SK-N-SH (cell line): ENCODE data around the gene TBC1D2. TPM values are rescaled to one million over a fixed set of nuclear protein-coding genes. Genes with fewer than 3 reads are reported as not detected.

Experiments
- CTCF ChIA-PET: fragments of 300-600, 350-600 bp; formaldehyde crosslinking; extraction: SDS; loops from one replicate; lab custom pipeline; 2021; lab: Yijun Ruan, JAX
- POLR2A ChIA-PET: fragments of 350-600 bp; sonication (Branson Sonifier 250); formaldehyde crosslinking; extraction: SDS; loops from one replicate; lab custom pipeline; 2020; ENCODE audit warnings: antibody characterized with exemption, inconsistent platforms; lab: Yijun Ruan, JAX
- DNase-seq: peaks from one replicate; pipeline ENCODE4 v3.0.0; 2012
- H2AFZ ChIP-seq: fragments of 200-600 bp; sonication (generic); 2 replicates; pipeline ENCODE4 v1.8.1; 2016; ENCODE audit warnings: antibody characterized with exemption, mild to moderate bottlenecking, low read depth
- H3F3A ChIP-seq: fragments of 200-600 bp; sonication (generic); replicated peaks from 2 replicates; pipeline ENCODE3; 2016; ENCODE audit warnings: antibody characterized with exemption, mild to moderate bottlenecking; ENCODE audit not compliant: insufficient read depth
- H3K27ac ChIP-seq, 2 experiments: fragments of 200-500 bp in 1 of 2; fragments of 200-600 bp in 1 of 2; sonication (Bioruptor generic) in 1 of 2; sonication (generic), shearing (Covaris generic) in 1 of 2; 2 replicates each; pipeline versions ENCODE4 v1.5.1 to v1.6.1; 2014 to 2016; ENCODE audit warnings: low read depth in 2 of 2, inconsistent platforms in 1 of 2, low read length in 1 of 2, mild to moderate bottlenecking in 1 of 2, mixed read lengths in 1 of 2
- H3K27me3 ChIP-seq: fragments of 200-600 bp; sonication (generic), shearing (Covaris generic); 2 replicates; pipeline ENCODE4 v1.6.1; 2016; ENCODE audit warnings: mixed run types; ENCODE audit not compliant: insufficient read depth
- H3K36me3 ChIP-seq, 2 experiments: fragments of 200-500 bp in 1 of 2; fragments of 200-600 bp in 1 of 2; sonication (Bioruptor generic) in 1 of 2; sonication (generic) in 1 of 2; replicated peaks in 1 of 2; 2 replicates each; pipeline versions ENCODE3 to v1.5.1; 2014 to 2016; ENCODE audit warnings: low read length in 1 of 2, mild to moderate bottlenecking in 1 of 2; ENCODE audit not compliant: insufficient read depth in 2 of 2, control insufficient read depth in 1 of 2
- H3K4me1 ChIP-seq, 2 experiments: fragments of 200-500 bp in 1 of 2; fragments of 200-600 bp in 1 of 2; sonication (Bioruptor generic) in 1 of 2; sonication (generic), shearing (Covaris generic) in 1 of 2; 2 replicates each; pipeline versions ENCODE4 v1.5.1 to v1.6.1; 2014 to 2016; ENCODE audit warnings: low read depth in 1 of 2, low read length in 1 of 2, mixed run types in 1 of 2; ENCODE audit not compliant: insufficient read depth in 2 of 2, control insufficient read depth in 1 of 2
- H3K4me2 ChIP-seq: fragments of 200-600 bp; sonication (generic), shearing (Covaris generic); 2 replicates; pipeline ENCODE4 v1.6.1; 2017; ENCODE audit warnings: mixed run types
- H3K4me3 ChIP-seq, 2 experiments: fragments of 200-500 bp in 1 of 2; fragments of 200-600 bp in 1 of 2; sonication (Bioruptor generic) in 1 of 2; sonication (generic), shearing (Covaris generic) in 1 of 2; 2 replicates each; pipeline versions ENCODE4 v1.5.1 to v1.8.1; 2014 to 2016; ENCODE audit warnings: low read depth in 2 of 2, inconsistent platforms in 1 of 2, low read length in 1 of 2, mild to moderate bottlenecking in 1 of 2, mixed read lengths in 1 of 2, moderate library complexity in 1 of 2
- H3K79me2 ChIP-seq: fragments of 200-600 bp; sonication (generic); 2 replicates; pipeline ENCODE4 v1.8.1; 2017; ENCODE audit warnings: mild to moderate bottlenecking; ENCODE audit not compliant: insufficient read depth
- H3K9ac ChIP-seq: fragments of 200-600 bp; sonication (generic); 2 replicates; pipeline ENCODE4 v1.6.1; 2017; ENCODE audit warnings: mixed run types
- H3K9me2 ChIP-seq: fragments of 200-600 bp; sonication (generic); 2 replicates; pipeline ENCODE4 v1.6.1; 2017; ENCODE audit warnings: mixed run types
- H3K9me3 ChIP-seq: fragments of 200-600 bp; sonication (generic); 2 replicates; pipeline ENCODE4 v1.6.1; 2017; ENCODE audit warnings: mixed run types, mild to moderate bottlenecking, moderate library complexity
- H4K20me1 ChIP-seq: fragments of 200-600 bp; sonication (generic); 2 replicates; pipeline ENCODE4 v1.6.1; 2017; ENCODE audit warnings: mild to moderate bottlenecking, mixed run types; ENCODE audit not compliant: insufficient read depth
- FOSL2 ChIP-seq: IDR thresholded peaks from 2 replicates; pipeline ENCODE4 v1.4.0; 2012; ENCODE audit warnings: low read depth, mild to moderate bottlenecking, moderate library complexity, borderline replicate concordance
- FOXJ3 ChIP-seq: sonication (generic); formaldehyde crosslinking; IDR thresholded peaks from 2 replicates; pipeline ENCODE4 v1.5.1; 2020; ENCODE audit warnings: mild to moderate bottlenecking, missing genetic modification reagents
- FOXM1 ChIP-seq: IDR thresholded peaks from 2 replicates; pipeline ENCODE4 v1.4.0; 2012; ENCODE audit warnings: low read depth, mild to moderate bottlenecking
- GABPA ChIP-seq: IDR thresholded peaks from 2 replicates; pipeline ENCODE4 v1.4.0; 2012; ENCODE audit warnings: low read depth, mild to moderate bottlenecking
- JUND ChIP-seq: IDR thresholded peaks from 2 replicates; pipeline ENCODE4 v1.4.0; 2012
- MAX ChIP-seq: IDR thresholded peaks from 2 replicates; pipeline ENCODE4 v1.4.0; 2012; ENCODE audit warnings: low read depth
- MEF2A ChIP-seq: IDR thresholded peaks from 2 replicates; pipeline ENCODE4 v1.4.0; 2012; ENCODE audit warnings: low read depth, borderline replicate concordance
- POLR2AphosphoS5 ChIP-seq: IDR thresholded peaks from 2 replicates; pipeline ENCODE4 v1.6.1; 2012; ENCODE audit warnings: low read depth, low read length
- RAD21 ChIP-seq: IDR thresholded peaks from 2 replicates; pipeline ENCODE4 v1.6.1; 2012; ENCODE audit warnings: mild to moderate bottlenecking, low read length
- RCOR1 ChIP-seq: fragments of 150-350 bp; IDR thresholded peaks from 2 replicates; pipeline ENCODE4 v1.6.1; 2017; ENCODE audit warnings: antibody characterized with exemption, low read length
- RFX5 ChIP-seq: IDR thresholded peaks from 2 replicates; pipeline ENCODE4 v1.6.1; 2012; ENCODE audit warnings: mild to moderate bottlenecking, improper control_type of control experiment, low read length
- RXRA ChIP-seq: IDR thresholded peaks from 2 replicates; pipeline ENCODE4 v1.4.0; 2012; ENCODE audit warnings: low read depth, mild to moderate bottlenecking, borderline replicate concordance
- SIN3A ChIP-seq: IDR thresholded peaks from 2 replicates; pipeline ENCODE4 v1.6.1; 2012; ENCODE audit warnings: low read depth, mild to moderate bottlenecking, low read length, moderate library complexity, borderline replicate concordance
- SMC3 ChIP-seq: IDR thresholded peaks from 2 replicates; pipeline ENCODE4 v1.6.1; 2012; ENCODE audit warnings: low read depth, low read length, improper control_type of control experiment
- TCF12 ChIP-seq: IDR thresholded peaks from 2 replicates; pipeline ENCODE4 v1.4.0; 2012
- TEAD4 ChIP-seq: IDR thresholded peaks from 2 replicates; pipeline ENCODE4 v1.4.0; 2012; ENCODE audit warnings: mild to moderate bottlenecking, borderline replicate concordance; ENCODE audit not compliant: insufficient read depth
- USF2 ChIP-seq: fragments of 150-350 bp; IDR thresholded peaks from 2 replicates; pipeline ENCODE4 v1.6.1; 2017; ENCODE audit warnings: antibody characterized with exemption, low read length, low read depth, borderline replicate concordance
- YY1 ChIP-seq: IDR thresholded peaks from 2 replicates; pipeline ENCODE4 v1.4.0; 2012; ENCODE audit warnings: low read depth, mild to moderate bottlenecking
- ZBTB33 ChIP-seq: IDR thresholded peaks from 2 replicates; pipeline ENCODE4 v1.4.0; 2012; ENCODE audit warnings: low read depth, borderline replicate concordance
- WGBS: methylation state at CpG from one replicate; pipeline ENCODE4 v1.1.6; 2017; ENCODE audit warnings: low lambda C conversion rate; 5-methylcytosine and 5-hydroxymethylcytosine counted together
- polyA plus RNA-seq, 3 experiments: library from polyadenylated mRNA; depleted of rRNA; stranded (reverse); fragments of >200 nt; gene quantifications; 2 replicates each; pipeline ENCODE4 v1.2.3, GENCODE V29; 2012

TBC1D2 gene
- polyA plus RNA-seq, 1 of the 3 experiments (the other 2 are of a cell fraction) = 5.6 TPM

GRCh38 chr9:98229620-98230019 lies 25.8 kb downstream of the TBC1D2 start:
- Histone ChIP-seq H3K79me2 (no peaks in the 10 kb centered on the region; the same call in 1 of the 2 replicates), H3K36me3 (peaks cover 4 to 10% of the 10 kb centered on the region in 2 experiments), H2AFZ (no peak overlapping the region), H3K9ac (no peak overlapping the region), H3K9me3 (no peaks in the 10 kb centered on the region), H3K4me2 (no peak overlapping the region), H3K4me3 (no peak overlapping the region), H3K9me2 (no peaks in the 10 kb centered on the region), H3K27me3 (no peaks in the 10 kb centered on the region), H3K4me1 (0 out of 4 replicates have a peak, but pooled peaks cover 0 to 10% of the 10 kb centered on the region in 2 experiments), H4K20me1 (no peaks in the 10 kb centered on the region), H3F3A (peaks cover 9% of the 10 kb centered on the region), H3K27ac (no peak overlapping the region)
- TF ChIP-seq SMC3 (no peak), YY1 (no peak), USF2 (no peak), MEF2A (no peak), FOSL2 (no peak), SIN3A (no peak)
- WGBS = 91% methylated on average over 3 of the region's 3 CpGs
- POLR2A ChIA-PET = no interaction called here
- CTCF ChIA-PET = interaction anchor here (0.9 to 3.5 kb wide), 5 partner anchors 12 to 155 kb away, joined by 3 to 12 read pairs (median 4); no protein-coding TSS in a partner anchor
- DNase-seq = no peak

- H3K36me3 ChIP-seq = peaks cover 4 to 10% of the 10 kb centered on the region in 2 experiments
- H3K9ac ChIP-seq = no peak overlapping the region
- WGBS = 96% methylated on average over 4 of the region's 4 CpGs
- CTCF ChIA-PET = interaction anchor here (0.9 to 3.5 kb wide), 4 partner anchors 11 to 40 kb away, joined by 3 to 12 read pairs (median 4); no protein-coding TSS in a partner anchor
- H3F3A ChIP-seq = peaks cover 9% of the 10 kb centered on the region
- H3K9me3 ChIP-seq = no peaks in the 10 kb centered on the region
- no peaks in the 10 kb centered on the region; the same call in 1 of the 2 replicates for H3K79me2 ChIP-seq
- no peak overlapping the region for H3K4me2 ChIP-seq
- no peaks in the 10 kb centered on the region for H3K27me3 ChIP-seq
- no peak overlapping the region for H3K4me3 ChIP-seq
- H3K4me1 ChIP-seq = 0 out of 4 replicates have a peak, but pooled peaks cover 0 to 10% of the 10 kb centered on the region in 2 experiments
- DNase-seq = no peak
- POLR2A ChIA-PET = no interaction called here
- TF ChIP-seq ZBTB33 (no peak), RXRA (no peak), GABPA (no peak), FOXM1 (no peak), POLR2AphosphoS5 (no peak), RFX5 (no peak), RAD21 (no peak), TCF12 (no peak), MAX (no peak), FOXJ3 (CRISPR knock-in tag) (no peak), RCOR1 (no peak), FOSL2 (no peak), JUND (no peak), TEAD4 (no peak)
- H4K20me1 ChIP-seq = no peaks in the 10 kb centered on the region
- no peaks in the 10 kb centered on the region for H3K9me2 ChIP-seq
- H2AFZ ChIP-seq = no peak overlapping the region
- no peak overlapping the region for H3K27ac ChIP-seq
Measured at GRCh38 chr9:98229090-98229395, 26.4 kb downstream of the TBC1D2 start.
